HepG2 (cell line): ENCODE results near the gene SLC22A23. TPM values are rescaled to one million over a fixed set of nuclear protein-coding genes. Genes with fewer than 3 reads are reported as not detected.

Experiments
- ASH2L ChIP-seq: fragments of 300-600, 200-600 bp; sonication (generic); IDR thresholded peaks from 2 replicates; pipeline ENCODE4 v1.7.0; 2017; ENCODE audit warnings: low read depth, mild to moderate bottlenecking, moderate library complexity, mixed read lengths, low read length; ENCODE audit not compliant: insufficient read length
- FOXJ3 ChIP-seq: sonication (generic); formaldehyde crosslinking; IDR thresholded peaks from 2 replicates; pipeline ENCODE4 v1.4.0; 2020; ENCODE audit warnings: missing genetic modification reagents, mild to moderate bottlenecking, borderline replicate concordance
- KMT2A ChIP-seq: sonication (generic); formaldehyde crosslinking; IDR thresholded peaks from 2 replicates; pipeline ENCODE4 v1.4.0; 2020; ENCODE audit warnings: missing genetic modification reagents
- RCOR2 ChIP-seq: IDR thresholded peaks from 2 replicates; pipeline ENCODE4 v1.6.1; 2016; ENCODE audit warnings: missing biosample characterization, missing genetic modification reagents
- STAG1 ChIP-seq: sonication (generic); formaldehyde crosslinking; IDR thresholded peaks from 2 replicates; pipeline ENCODE4 v1.4.0; 2020; ENCODE audit warnings: missing genetic modification reagents
- TBP ChIP-seq: sonication (generic); formaldehyde crosslinking; IDR thresholded peaks from 2 replicates; pipeline ENCODE4 v1.5.0; 2020; ENCODE audit warnings: missing genetic modification reagents
- TEAD2 ChIP-seq: sonication (generic); formaldehyde crosslinking; IDR thresholded peaks from 2 replicates; pipeline ENCODE4 v1.9.0; 2021; ENCODE audit warnings: missing genetic modification reagents
- YEATS4 ChIP-seq: sonication (generic); formaldehyde crosslinking; IDR thresholded peaks from 2 replicates; pipeline ENCODE4 v1.4.0; 2020; ENCODE audit warnings: missing genetic modification reagents, borderline replicate concordance
- ZMYM4 ChIP-seq: sonication (generic); formaldehyde crosslinking; IDR thresholded peaks from 2 replicates; pipeline ENCODE4 v1.8.1; 2023; ENCODE audit warnings: mild to moderate bottlenecking, missing genetic modification reagents
- ZNF136 ChIP-seq: sonication (generic); formaldehyde crosslinking; IDR thresholded peaks from 2 replicates; pipeline ENCODE4 v1.8.1; 2022; ENCODE audit warnings: low read depth, mild to moderate bottlenecking, moderate library complexity, missing genetic modification reagents
- ZNF275 ChIP-seq: sonication (generic); formaldehyde crosslinking; IDR thresholded peaks from 2 replicates; pipeline ENCODE4 v1.8.0; 2022; ENCODE audit warnings: missing genetic modification reagents, mild to moderate bottlenecking, inconsistent platforms, borderline replicate concordance
- ZNF513 ChIP-seq: sonication (generic); formaldehyde crosslinking; conservative IDR thresholded peaks from 2 replicates; pipeline ENCODE4 v1.5.0; 2020; ENCODE audit warnings: missing genetic modification reagents
- ZNF678 ChIP-seq: sonication (generic); formaldehyde crosslinking; IDR thresholded peaks from 2 replicates; pipeline ENCODE4 v1.4.0; 2020; ENCODE audit warnings: mild to moderate bottlenecking, missing genetic modification reagents
- ZNF709 ChIP-seq: sonication (generic); formaldehyde crosslinking; IDR thresholded peaks from 2 replicates; pipeline ENCODE4 v1.5.0; 2020; ENCODE audit warnings: mild to moderate bottlenecking, missing genetic modification reagents
- ZSCAN21 ChIP-seq: sonication (generic); formaldehyde crosslinking; IDR thresholded peaks from 2 replicates; pipeline ENCODE4 v1.8.0; 2022; ENCODE audit warnings: mild to moderate bottlenecking, missing genetic modification reagents, moderate library complexity, borderline replicate concordance
- polyA plus RNA-seq, 8 experiments: library from polyadenylated mRNA; depleted of rRNA in 3 of 8; stranded (reverse) in 7 of 8; unstranded in 1 of 8; fragments of >200 nt; fragmentation: Illumina TruSeq in 4 of 8; extraction: Trizol in 4 of 8; gene quantifications; 2 replicates each; pipeline versions ENCODE4 v1.2.1 to v1.2.3, GENCODE V29; 2011 to 2016; ENCODE audit warnings: low read depth in 4 of 8, missing spikeins in 1 of 8, mixed read lengths in 1 of 8; ENCODE audit not compliant: insufficient read depth in 1 of 8
- total RNA-seq, 5 experiments: library from RNA; depleted of rRNA; stranded (reverse); fragments of >200 nt; fragmentation: Illumina TruSeq; extraction: Trizol; gene quantifications; 2 replicates each; pipeline ENCODE4 v1.2.3, GENCODE V29; 2016; ENCODE audit warnings: low read depth in 1 of 5
- TF ChIP-seq, protein P1 (sequence below): sonication (generic); formaldehyde crosslinking; IDR thresholded peaks from 2 replicates; pipeline ENCODE4 v1.5.1; 2020; ENCODE audit warnings: mild to moderate bottlenecking, missing genetic modification reagents, moderate library complexity
- TF ChIP-seq, protein P2 (sequence below): IDR thresholded peaks from 2 replicates; pipeline ENCODE4 v1.6.1; 2016; ENCODE audit warnings: control low read depth
- TF ChIP-seq, protein P3 (sequence below): IDR thresholded peaks from 2 replicates; pipeline ENCODE4 v1.6.1; 2016; ENCODE audit warnings: mild to moderate bottlenecking
- TF ChIP-seq, protein P4 (sequence below), 2 experiments: sonication (generic) in 1 of 2; formaldehyde crosslinking in 1 of 2; IDR thresholded peaks; 2 replicates each; pipeline versions ENCODE4 v1.4.0 to v1.6.1; 2018 to 2020; ENCODE audit warnings: missing genetic modification reagents in 2 of 2, borderline replicate concordance in 1 of 2, low read depth in 1 of 2, mild to moderate bottlenecking in 1 of 2, missing biosample characterization in 1 of 2

SLC22A23 gene
- total and polyA plus RNA-seq, 2 of the 13 experiments (the other 11 are each of a cell fraction or from before 2014, with no cell fraction given) = 11.8 to 17.5 TPM

GRCh38 chr6:3419624-3420272 is 37.1 kb downstream of the SLC22A23 start (continued):
- TF ChIP-seq, protein P1, sequence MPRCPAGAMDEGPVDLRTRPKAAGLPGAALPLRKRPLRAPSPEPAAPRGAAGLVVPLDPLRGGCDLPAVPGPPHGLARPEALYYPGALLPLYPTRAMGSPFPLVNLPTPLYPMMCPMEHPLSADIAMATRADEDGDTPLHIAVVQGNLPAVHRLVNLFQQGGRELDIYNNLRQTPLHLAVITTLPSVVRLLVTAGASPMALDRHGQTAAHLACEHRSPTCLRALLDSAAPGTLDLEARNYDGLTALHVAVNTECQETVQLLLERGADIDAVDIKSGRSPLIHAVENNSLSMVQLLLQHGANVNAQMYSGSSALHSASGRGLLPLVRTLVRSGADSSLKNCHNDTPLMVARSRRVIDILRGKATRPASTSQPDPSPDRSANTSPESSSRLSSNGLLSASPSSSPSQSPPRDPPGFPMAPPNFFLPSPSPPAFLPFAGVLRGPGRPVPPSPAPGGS = 0 out of 2 replicates have a peak, but pooled peaks have one; percentile 19
- TF ChIP-seq TEAD2 (CRISPR knock-in tag) (no peak), ZNF709 (CRISPR knock-in tag) (no peak), ZNF513 (CRISPR knock-in tag) (no peak), ZMYM4 (CRISPR knock-in tag) (no peak), STAG1 (0 out of 2 replicates have a peak, but pooled peaks have one; percentile 6), ZSCAN21 (CRISPR knock-in tag) (no peak), TBP (CRISPR knock-in tag) (no peak), FOXJ3 (CRISPR knock-in tag) (peak; percentile 71; the same call in 1 of the 2 replicates), RCOR2 (0 out of 2 replicates have a peak, but pooled peaks have one; percentile 20), ZNF275 (peak; percentile 60; the same call in 1 of the 2 replicates), ZNF678 (CRISPR knock-in tag) (no peak), KMT2A (CRISPR knock-in tag) (no peak), YEATS4 (0 out of 2 replicates have a peak, but pooled peaks have one; percentile 21), ASH2L (peak; percentile 56), ZNF136 (CRISPR knock-in tag) (0 out of 2 replicates have a peak, but pooled peaks have one; percentile 53)
- TF ChIP-seq, protein P2, sequence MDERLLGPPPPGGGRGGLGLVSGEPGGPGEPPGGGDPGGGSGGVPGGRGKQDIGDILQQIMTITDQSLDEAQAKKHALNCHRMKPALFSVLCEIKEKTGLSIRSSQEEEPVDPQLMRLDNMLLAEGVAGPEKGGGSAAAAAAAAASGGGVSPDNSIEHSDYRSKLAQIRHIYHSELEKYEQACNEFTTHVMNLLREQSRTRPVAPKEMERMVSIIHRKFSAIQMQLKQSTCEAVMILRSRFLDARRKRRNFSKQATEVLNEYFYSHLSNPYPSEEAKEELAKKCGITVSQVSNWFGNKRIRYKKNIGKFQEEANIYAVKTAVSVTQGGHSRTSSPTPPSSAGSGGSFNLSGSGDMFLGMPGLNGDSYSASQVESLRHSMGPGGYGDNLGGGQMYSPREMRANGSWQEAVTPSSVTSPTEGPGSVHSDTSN (CRISPR knock-in tag) = no peak
- TF ChIP-seq, protein P3, sequence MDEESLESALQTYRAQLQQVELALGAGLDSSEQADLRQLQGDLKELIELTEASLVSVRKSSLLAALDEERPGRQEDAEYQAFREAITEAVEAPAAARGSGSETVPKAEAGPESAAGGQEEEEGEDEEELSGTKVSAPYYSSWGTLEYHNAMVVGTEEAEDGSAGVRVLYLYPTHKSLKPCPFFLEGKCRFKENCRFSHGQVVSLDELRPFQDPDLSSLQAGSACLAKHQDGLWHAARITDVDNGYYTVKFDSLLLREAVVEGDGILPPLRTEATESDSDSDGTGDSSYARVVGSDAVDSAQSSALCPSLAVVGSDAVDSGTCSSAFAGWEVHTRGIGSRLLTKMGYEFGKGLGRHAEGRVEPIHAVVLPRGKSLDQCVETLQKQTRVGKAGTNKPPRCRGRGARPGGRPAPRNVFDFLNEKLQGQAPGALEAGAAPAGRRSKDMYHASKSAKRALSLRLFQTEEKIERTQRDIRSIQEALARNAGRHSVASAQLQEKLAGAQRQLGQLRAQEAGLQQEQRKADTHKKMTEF (CRISPR knock-in tag) = no peak
- TF ChIP-seq, protein P4, sequence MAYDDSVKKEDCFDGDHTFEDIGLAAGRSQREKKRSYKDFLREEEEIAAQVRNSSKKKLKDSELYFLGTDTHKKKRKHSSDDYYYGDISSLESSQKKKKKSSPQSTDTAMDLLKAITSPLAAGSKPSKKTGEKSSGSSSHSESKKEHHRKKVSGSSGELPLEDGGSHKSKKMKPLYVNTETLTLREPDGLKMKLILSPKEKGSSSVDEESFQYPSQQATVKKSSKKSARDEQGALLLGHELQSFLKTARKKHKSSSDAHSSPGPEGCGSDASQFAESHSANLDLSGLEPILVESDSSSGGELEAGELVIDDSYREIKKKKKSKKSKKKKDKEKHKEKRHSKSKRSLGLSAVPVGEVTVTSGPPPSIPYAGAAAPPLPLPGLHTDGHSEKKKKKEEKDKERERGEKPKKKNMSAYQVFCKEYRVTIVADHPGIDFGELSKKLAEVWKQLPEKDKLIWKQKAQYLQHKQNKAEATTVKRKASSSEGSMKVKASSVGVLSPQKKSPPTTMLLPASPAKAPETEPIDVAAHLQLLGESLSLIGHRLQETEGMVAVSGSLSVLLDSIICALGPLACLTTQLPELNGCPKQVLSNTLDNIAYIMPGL (CRISPR knock-in tag; IDR thresholded peaks at IDR 0.05; ENCODE audit: borderline replicate concordance in 1 of 2, low read depth in 1 of 2) = no peak
